Kidney epithelial cell (primary cell): ENCODE data around the gene OR7G2. TPM values are rescaled to one million over a fixed set of nuclear protein-coding genes. Genes with fewer than 3 reads are reported as not detected.

ENCODE experiments used
- total RNA-seq: library from RNA; depleted of rRNA; stranded (reverse); fragments of >200 nt; gene quantifications from 2 replicates; pipeline ENCODE4 v1.2.3, GENCODE V29; 2015

Gene OR7G2
- total RNA-seq, 1 donor from 2014 or later, result not detected

Other genes starting within 250 kb of the OR7G2 start
- 0.34 and 0.50 TPM in 2 replicates for gene MUC16, start 97.1 kb downstream of the OR7G2 start, total RNA-seq
- not detected in 2 replicates for gene OR1M1, start 20.4 kb downstream of the OR7G2 start, total RNA-seq
- not detected in 2 replicates for gene OR7G1, start 8.3 kb upstream of the OR7G2 start, total RNA-seq
- gene OR7G3, start 19.5 kb upstream of the OR7G2 start, total RNA-seq, result not detected in 2 replicates
- 21.3 and 22.9 TPM in 2 replicates for gene ZNF317, start 32.9 kb upstream of the OR7G2 start, total RNA-seq
- 0.41 TPM in 1 of 2 replicates, not detected in the other for gene OR7D2, start 71.5 kb upstream of the OR7G2 start, total RNA-seq
- not detected in 2 replicates for gene OR7D4, start 112.1 kb upstream of the OR7G2 start, total RNA-seq
- not detected in 2 replicates for gene OR7E24, start 143.5 kb upstream of the OR7G2 start, total RNA-seq
- 17.5 and 23.7 TPM in 2 replicates for gene ZNF699, start 202.4 kb upstream of the OR7G2 start, total RNA-seq
- gene ZNF559, start 216.7 kb upstream of the OR7G2 start, total RNA-seq, result 8.2 and 10.9 TPM in 2 replicates